Head of caudate nucleus (tissue), 42 donors: Measurements from ENCODE around the gene DACT2.
A peak's percentile ranks its signal among the peaks of the same experiment; 100 is the strongest.
"Not testable (repeated sequence)": the region's sequence is repeated elsewhere in the genome, so short reads cannot be mapped to it uniquely, and the experiment has no call there.

Source experiments
- DNase-seq, 42 donors: peaks; one replicate each; pipeline versions ENCODE4 v3.0.0 to v3.0.0-alpha.2; 2020 to 2021; ENCODE audit warnings: mixed read lengths in 7 of 42
- intact Hi-C: fragments of 100-400 bp; cut with DNase I; formaldehyde crosslinking; loops from one replicate; pipeline ENCODE4 v1.15.0; 2022

The DACT2 gene, protein sequence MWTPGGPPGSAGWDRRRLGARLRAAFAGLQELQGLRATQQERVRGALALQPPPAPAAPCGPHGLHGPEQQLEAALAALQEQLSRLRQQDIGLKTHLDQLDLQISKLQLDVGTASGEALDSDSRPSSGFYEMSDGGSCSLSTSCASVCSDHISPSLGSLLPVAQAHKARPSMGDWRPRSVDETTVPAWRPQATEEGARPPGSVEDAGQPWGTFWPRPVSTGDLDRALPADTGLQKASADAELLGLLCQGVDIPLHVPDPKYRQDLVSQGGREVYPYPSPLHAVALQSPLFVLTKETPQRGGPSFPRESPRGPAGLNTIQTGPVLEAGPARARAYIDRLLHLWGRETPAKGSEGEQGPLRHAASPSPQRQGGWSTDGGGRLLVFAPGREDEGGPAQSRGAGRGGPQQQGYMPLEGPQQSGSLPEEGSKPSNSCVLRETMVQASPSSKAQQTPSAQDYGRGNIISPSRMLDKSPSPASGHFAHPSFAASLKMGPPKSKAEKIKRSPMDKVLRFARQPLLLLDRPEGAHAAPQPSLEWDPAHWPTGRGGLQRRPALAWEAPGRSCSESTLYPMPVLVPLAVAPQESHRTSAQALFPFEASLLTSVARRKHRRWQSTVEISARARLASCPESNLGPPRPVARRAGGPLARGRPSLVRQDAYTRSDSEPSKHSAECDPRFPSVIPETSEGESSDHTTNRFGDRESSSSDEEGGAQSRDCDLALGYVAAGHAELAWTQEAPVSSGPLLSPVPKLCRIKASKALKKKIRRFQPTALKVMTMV

DNA sequence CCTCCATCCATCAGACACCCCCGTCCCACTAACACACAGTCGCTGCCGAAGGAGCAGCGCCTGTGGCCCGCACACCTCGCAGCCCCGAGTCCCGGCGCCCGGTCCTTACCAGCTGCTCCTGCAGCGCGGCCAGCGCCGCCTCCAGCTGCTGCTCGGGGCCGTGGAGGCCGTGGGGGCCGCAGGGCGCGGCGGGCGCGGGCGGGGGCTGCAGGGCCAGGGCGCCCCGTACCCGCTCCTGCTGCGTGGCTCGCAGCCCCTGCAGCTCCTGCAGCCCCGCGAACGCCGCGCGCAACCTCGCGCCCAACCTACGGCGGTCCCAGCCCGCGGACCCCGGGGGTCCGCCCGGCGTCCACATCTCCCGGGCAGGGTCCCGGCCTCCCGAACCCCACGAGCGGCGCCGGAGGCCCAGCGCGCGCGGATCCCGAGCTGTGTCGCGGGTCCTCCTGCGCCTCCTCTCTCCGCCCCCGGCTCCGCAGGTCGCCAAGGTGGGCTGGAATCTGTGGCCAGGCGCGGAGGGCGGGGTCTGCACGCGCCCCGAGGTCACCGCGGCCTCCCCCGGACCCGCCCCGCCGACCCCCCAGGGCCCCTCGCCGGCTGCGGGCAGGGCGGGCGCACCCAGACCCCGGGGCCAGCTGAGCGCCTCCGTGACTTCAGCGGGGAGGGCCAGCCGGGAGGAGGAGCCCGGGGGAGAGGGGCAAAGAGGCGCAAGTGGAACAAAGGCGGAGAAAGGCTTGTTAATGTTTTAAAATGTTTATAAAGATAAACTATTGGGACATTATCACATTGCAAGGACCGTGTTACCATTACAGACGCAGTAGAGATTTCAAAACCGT lies at the start of gene DACT2:
TSS of gene DACT2 (minus strand) at position 499 of the 833 bp plus-strand sequence. CDS start at position 355, 144 bp downstream.
- DNase-seq, result no peak
- intact Hi-C loops, result no loop called here

DNA sequence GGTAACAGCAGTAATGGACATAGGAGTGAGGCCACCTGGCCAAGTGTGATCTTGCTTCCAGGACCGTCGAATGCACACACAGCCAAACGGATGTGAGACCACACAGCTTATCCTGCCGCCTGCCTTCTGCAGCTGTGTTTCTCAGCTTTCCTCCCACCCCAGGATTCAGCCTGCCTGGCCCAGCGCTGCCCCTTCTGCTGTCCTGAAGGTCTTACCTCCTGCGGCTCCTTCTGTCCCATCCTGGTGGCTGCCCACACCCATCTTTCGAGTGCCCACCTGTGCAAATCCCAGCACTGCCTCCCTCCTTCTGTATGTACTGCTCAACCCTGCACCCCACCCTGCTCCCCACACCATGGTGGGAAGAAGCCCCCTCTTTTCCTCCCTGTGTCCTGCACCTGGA lies 49.4 kb upstream of the DACT2 start:
- intact Hi-C loops, result no loop called here
- DNase-seq, result peak in 1 of 42 donors; percentile 18

DNA sequence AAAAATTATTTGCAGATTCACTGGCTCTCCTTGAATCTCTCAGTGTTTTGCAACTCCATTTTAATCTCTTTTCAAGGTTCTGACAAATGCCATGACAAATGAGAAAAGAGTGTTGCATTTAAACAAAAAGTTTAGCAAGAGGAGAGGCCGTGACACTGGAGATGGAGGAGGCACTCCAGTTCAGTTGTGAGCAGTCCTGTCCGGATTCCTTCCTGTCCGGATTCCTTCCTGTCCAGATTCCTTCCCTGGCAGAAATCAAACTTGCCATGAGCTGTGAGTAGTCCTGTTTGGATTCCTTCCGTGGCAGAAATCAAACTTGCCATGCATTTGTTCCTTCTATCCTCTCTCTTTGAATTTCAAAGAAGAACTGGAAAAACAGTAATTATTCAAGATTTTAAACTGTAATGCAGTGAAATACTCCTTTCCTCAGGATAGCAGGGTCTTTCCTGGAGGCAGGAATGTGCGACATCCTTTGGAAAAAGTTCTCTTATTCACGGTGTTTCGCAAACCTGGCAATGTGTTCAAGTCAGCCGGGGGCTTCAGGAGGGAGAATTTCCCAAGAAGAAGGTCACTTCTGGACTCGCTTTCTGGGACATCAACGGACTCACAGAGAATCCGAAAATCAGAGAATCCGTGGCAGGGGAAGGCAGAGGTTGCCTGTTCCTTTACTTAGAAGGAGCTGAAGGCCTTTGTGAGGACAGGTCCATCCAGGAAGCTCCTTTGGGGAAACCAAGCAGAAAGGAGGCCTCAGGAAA lies 48.7 kb upstream of the DACT2 start:
- no peak for DNase-seq

DNA sequence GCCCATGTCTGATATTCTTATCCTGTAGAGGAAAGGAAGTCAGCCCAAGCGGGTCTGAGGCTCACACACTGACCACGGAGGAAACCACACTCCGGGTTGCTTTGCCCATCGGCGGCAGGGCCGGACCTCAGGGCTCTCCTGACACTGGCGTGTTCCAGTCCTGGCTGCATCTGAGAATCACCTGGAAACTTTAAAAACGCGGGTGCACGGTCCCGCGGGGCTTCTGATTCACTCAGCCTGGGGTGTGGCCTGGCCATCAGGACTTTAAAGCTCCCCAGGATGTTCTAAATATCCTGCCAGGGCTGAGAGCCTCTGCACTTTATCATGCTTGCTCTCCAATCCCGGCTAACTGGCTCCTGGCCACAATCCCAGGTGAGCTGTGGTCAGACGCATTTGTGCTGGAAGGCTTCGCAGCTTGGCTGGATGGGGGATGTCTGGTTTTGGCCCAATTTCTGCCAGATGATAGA lies 47.7 kb upstream of the DACT2 start:
- peak in 2 of 42 donors; percentile 6 to 7 for DNase-seq
- intact Hi-C loops, result no loop called here

More for the DNA sequence above, 48.7 kb upstream of the DACT2 start:
- intact Hi-C loops, result no loop called here

DNA sequence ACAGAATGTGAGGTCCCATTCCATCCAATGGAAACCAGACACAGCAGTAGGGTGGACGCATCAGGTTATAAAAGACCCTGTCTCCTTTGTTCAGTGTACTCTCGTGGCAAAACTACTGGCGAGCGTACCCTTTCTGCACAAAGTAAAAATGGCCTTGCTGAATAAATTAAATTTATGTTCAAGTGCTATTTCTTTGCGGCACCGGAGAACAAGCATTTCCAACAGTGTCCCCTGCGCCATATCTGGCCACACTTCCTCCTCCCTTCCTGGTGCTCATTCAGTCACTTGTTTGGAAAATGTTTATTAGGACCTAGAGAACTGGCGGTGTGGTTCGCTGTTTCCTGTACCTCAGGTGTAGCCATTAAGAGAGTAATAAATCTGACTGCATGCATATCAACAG lies 46.9 kb upstream of the DACT2 start:
- peak in 5 of 42 donors; percentile 3 to 21 (median 6) for DNase-seq
- intact Hi-C loops, result no loop called here

DNA sequence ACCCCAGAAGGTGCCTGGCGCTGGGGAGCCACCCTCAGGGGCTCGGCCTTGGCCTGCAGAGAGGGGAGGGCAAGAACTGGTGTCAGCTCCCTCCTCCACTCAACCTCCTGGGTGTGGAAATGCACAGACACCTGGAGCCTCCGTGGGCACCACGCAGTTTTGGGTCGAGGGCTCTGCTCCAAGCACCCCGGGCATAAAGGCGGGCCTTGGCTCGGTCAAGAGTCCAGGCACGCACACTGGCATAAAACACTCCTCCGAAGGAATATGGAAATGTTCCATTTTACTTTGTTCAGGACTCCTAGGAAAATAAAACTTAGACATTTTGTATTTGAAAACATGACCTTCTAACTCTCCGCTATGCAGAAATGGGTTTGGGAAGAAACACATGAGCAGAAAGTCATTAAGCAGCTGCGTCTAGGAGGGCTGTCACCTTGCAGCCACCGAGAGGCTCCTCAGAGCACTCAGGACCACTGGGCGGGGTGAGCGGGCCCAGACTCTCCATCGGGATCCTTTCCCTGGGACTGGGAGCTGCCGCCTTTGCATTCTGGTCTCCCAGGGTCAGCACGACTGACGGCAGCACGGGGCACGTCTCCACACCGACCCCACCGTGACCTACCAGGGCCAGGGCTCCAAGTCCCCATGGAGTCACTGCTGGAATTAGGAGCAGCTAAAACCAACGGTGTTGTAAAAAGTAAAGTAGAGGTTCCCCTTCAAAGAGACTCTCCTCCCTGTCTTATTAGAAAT lies 46.0 kb upstream of the DACT2 start:
- intact Hi-C loops, result no loop called here
- peak in 4 of 42 donors; percentile 5 to 37 (median 17) for DNase-seq

DNA sequence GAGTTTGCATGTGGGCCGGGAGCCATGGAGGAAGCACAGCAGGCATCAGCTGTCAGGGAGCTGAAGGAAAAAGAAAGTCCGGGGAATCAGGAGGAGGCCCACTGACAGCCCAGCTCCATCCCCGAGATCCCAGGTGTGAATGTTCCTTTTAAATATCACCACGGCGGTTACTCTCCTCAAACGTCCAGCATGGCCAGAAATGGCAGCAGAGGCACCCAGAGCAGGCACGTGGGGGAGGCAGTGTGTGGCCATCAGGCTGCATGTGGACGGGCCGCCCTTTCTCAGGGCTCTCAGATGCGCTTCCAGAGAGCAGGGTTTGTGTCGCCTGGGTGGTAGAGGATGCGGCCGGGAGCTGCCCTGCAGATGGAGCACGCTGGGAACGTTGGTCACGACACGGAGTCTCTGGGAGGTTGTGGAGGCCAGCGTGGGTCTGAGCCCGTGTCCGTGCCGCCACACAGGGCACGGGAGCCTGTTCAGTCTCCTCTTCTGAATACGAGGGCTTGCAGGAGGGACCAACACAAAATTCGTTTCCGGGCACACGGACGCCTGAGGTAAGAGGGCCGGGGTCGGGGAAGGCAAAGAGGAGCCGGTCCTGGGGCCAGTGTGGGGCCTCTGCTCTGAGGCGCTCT lies 45.3 kb upstream of the DACT2 start:
- peak in 5 of 42 donors; percentile 6 to 40 (median 12) for DNase-seq
- intact Hi-C loops, result no loop called here

DNA sequence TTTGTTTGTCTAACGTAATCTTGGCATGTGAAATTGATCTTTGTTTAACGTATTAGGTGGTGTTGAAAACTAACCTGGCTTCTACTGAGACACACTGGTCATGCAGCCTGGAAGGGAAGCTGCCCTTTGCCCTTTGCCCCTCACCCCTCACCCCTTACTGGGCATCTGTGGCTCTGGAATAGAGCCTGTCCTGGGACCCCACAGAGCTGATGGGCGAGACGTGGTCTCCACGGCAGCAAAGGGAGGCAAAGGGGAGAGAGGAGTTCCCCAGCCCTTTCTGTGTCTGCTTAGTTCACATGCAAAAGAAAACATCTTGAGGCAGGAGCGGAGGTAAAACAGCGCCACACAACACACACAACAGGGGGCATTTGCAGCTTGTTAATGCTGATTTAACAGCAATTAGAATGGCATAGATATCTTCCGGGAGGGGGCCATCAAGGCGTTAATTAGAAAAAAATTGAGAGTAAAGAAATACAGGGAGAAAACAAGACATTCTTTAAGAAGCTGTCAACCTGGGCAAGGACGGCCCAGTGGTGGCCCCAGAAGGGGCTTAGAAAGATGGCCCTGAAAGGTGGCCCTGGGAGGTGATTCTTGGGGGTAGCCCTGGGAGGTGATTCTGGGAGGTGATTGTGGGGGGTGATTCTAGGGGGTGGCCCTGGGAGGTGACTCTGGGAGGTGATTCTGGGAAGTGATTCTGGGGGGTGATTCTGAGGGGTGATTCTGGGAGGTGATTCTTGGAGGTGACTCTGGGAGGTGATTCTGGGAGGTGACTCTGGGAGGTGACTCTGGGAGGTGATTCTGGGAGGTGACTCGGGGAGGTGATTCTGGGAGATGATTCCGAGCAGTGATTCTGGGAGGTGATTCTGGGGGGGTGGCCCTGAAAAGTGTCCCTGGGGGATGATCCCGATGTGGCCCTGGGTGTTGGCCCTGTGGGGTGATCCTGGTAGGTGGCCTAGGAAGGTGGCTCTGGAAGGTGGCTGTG lies 44.5 kb upstream of the DACT2 start:
- intact Hi-C loops, result no loop called here
- DNase-seq, result peak in 5 of 42 donors; percentile 7 to 37 (median 10)

DNA sequence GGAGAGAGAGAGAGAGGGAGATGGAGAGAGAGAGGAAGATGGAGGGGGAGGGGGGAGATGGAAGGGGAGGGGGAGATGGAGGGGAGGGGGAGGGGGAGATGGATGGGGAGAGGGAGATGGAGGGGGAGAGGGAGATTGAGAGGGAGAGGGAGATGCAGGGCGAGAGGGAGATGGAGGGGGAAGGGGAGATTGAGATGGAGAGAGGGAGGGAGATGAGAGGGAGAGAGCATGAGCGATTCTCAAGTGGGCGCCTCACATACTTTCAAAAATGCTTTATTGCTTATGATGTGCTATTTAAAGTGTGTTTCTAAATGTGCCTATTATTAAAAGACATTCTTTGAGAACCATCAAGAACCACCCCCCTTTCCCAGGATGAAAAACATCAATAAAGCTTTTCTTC lies 43.7 kb upstream of the DACT2 start:
- intact Hi-C loops, result no loop called here

DNA sequence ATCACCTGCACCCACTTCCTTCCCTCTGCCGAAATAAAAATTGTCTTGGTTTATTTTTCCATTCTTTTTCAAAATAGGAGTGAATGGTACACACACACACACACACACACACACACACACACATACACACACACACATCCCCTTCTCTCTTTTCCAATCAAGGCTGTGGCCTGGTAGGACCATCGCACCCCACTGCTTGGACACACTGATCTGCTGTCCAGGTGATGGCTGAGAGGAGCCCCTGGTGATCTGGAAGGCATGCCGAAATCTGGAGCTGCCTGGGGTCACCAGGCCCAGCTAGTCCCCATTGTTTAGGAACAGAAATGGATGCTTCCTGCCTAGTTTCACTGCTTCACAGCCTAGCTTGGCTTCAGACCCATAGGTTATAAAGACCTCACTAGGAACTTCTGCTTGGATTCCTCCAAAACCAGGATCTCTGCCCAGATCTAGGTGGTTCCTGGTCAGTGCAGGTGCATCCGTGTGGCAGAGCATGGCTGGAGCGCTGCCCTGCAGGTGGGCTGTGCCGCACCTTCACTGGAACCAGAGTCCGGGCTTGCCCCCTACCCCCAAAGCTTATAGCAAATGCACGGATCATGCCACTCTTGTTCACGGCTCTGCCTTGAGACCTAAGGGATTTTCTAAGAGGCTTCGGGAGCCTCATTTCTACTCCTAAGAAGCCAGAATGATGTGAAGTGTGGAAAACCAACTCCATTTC lies 42.9 kb upstream of the DACT2 start:
- intact Hi-C loops, result no loop called here
- peak in 5 of 42 donors; percentile 2 to 16 (median 11) for DNase-seq

More for the DNA sequence above, 43.7 kb upstream of the DACT2 start:
- DNase-seq, result peak in 9 of 42 donors; percentile 10 to 65 (median 24)

DNA sequence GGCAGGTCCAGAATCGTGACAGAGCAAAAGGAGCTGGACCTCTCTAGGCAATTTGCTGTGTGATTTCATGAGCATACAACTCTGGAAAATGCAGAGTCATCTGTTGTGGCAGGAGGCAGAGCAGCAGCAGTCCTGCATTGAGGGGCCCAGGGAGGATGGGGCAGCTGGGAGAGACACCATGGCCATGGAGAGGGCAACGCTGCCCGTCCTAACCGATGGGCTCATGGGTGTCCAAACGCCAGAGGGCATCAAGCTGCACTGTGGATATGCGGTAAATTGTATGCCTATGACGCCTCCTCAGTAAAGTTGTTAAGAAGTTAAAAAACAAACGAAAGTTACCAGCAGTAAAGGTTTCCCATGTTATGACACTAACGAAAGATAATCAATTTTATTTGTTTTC lies 42.2 kb upstream of the DACT2 start:
- peak in 4 of 42 donors; percentile 5 to 15 (median 6) for DNase-seq
- intact Hi-C loops, result no loop called here

DNA sequence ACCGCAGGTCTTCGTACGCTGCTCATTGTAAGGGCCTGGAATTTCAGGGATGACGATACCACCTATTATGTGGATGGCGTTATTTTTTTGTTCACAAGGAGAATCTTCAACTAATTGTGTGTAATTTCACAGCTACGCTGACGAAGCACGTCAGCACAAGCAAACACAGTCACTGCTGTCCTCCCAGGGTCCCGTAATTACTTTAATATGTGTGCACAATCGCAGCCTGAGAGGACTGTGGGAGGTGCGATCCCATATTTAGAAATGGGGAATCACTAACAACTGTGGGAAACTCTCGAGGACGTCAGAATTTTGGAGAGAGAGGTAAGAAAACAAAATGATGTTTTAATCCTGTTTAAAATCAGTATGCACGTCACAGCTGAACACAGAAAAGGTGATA lies 40.2 kb upstream of the DACT2 start:
- no peak for DNase-seq
- intact Hi-C loops, result no loop called here

DNA sequence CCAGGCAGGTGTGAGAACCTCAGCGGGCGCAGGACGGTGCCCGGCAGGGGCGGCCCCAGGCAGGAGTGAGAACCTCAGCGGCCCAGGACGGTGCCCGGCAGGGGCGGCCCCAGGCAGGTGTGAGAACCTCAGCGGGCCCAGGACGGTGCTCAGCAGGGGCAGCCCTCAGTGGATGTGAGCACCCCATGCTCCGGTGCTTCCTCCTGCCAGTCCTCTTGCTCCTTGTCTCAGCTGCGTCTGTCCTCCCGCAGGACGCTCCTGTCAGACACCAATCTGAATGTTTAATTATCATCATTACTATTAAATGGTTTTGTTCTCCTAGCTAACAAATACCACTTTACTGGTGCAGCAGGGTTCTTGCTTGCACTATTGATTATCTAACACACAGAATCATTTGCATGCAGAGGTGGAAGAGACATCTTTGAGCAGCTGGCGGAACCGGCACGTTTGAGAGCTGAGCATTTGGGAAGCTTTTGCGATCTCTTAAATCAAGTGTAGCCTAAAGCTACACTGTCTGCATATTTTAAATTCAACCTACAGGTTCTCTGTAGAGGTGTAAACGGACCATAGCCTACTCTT lies 39.4 kb upstream of the DACT2 start:
- intact Hi-C loops, result no loop called here
- DNase-seq, result peak in 1 of 42 donors; percentile 10

DNA sequence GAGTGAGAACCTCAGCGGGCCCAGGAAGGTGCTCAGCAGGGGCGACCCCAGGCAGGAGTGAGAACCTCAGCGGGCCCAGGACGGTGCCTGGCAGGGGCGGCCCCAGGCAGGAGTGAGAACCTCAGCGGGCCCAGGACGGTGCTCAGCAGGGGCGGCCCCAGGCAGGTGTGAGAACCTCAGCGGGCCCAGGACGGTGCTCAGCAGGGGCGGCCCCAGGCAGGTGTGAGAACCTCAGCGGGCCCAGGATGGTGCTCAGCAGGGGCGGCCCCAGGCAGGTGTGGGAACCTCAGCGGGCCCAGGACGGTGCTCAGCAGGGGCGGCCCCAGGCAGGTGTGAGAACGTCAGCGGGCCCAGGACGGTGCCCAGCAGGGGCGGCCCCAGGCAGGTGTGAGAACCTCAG lies 37.3 kb upstream of the DACT2 start:
- DNase-seq, intact Hi-C loops: not testable (repeated sequence)
